Gastroesophageal sphincter (tissue), 4 donors: ENCODE measurements around the gene BRMS1. TPM values are rescaled to one million over a fixed set of nuclear protein-coding genes. Genes with fewer than 3 reads are reported as not detected.

ENCODE experiments used
- ATAC-seq: fragments of 150-250 bp; one replicate; pipeline ENCODE4 v1.9.1; 2016; ENCODE audit warnings: mild to moderate bottlenecking, moderate library complexity
- H3K27ac ChIP-seq, 4 donors: fragments of 200-600 bp; sonication (generic) in 3 of 4; 1 replicate in 3 of 4; 2 replicates in 1 of 4; pipeline ENCODE4 v1.5.1; 2016 to 2019
- H3K27me3 ChIP-seq: fragments of 200-600 bp; sonication (generic); one replicate; pipeline ENCODE4 v1.5.1; 2019
- H3K36me3 ChIP-seq, 2 donors: fragments of 200-600 bp; sonication (generic); one replicate each; pipeline ENCODE4 v1.5.1; 2019; ENCODE audit warnings: control low read depth in 1 of 2
- H3K4me1 ChIP-seq, 3 donors: fragments of 200-600 bp; sonication (generic); 1 replicate in 2 of 3; 2 replicates in 1 of 3; pipeline ENCODE4 v1.5.1; 2016 to 2019; ENCODE audit warnings: control low read depth in 2 of 3
- H3K4me3 ChIP-seq, 2 donors: fragments of 200-600 bp; sonication (generic); one replicate each; pipeline ENCODE4 v1.5.1; 2019; ENCODE audit warnings: mild to moderate bottlenecking in 1 of 2, moderate library complexity in 1 of 2
- H3K9me3 ChIP-seq, 3 donors: fragments of 200-600 bp; sonication (generic); one replicate each; pipeline ENCODE4 v1.5.1; 2017 to 2019; ENCODE audit warnings: control low read depth in 2 of 3
- CTCF ChIP-seq, 4 experiments: fragments of 200-600 bp in 2 of 4; fragments of 450-650 bp in 2 of 4; sonication (generic) in 1 of 4; IDR thresholded peaks; one replicate each; pipeline ENCODE4 v1.5.1; 2017 to 2019; ENCODE audit warnings: antibody characterized with exemption in 4 of 4, mild to moderate bottlenecking in 2 of 4, moderate library complexity in 2 of 4
- EP300 ChIP-seq: sonication (generic); formaldehyde crosslinking; IDR thresholded peaks from one replicate; pipeline ENCODE4 v1.6.1; 2017; ENCODE audit warnings: antibody characterized with exemption, mild to moderate bottlenecking
- POLR2A ChIP-seq, 2 donors: fragments of 450-650 bp; IDR thresholded peaks; one replicate each; pipeline ENCODE4 v1.6.1; 2017; ENCODE audit warnings: antibody characterized with exemption in 2 of 2, mild to moderate bottlenecking in 2 of 2, moderate library complexity in 1 of 2
- POLR2AphosphoS5 ChIP-seq: sonication (generic); formaldehyde crosslinking; IDR thresholded peaks from one replicate; pipeline ENCODE4 v1.6.1; 2017; ENCODE audit warnings: antibody characterized with exemption
- WGBS, 2 donors: methylation state at CpG; one replicate each; pipeline ENCODE4 v1.1.5; 2018; ENCODE audit warnings: low coverage in 1 of 2; 5-methylcytosine and 5-hydroxymethylcytosine counted together
- total RNA-seq, 4 donors: library from RNA; depleted of rRNA; stranded (reverse); fragments of >200 nt; gene quantifications; one replicate each; pipeline ENCODE4 v1.1.0, GENCODE V29; 2016

Gene BRMS1
- total RNA-seq, 4 donors from 2014 or later = 26.6 to 44.2 (median 35.5) TPM

- Histone ChIP-seq H3K27ac (peak overlapping the region in 3 of 4 donors; percentile 65 to 84 (median 83)), H3K4me1 (peaks cover 0 to 43% (median 30%) of the 10 kb centered on the region in 3 donors), H3K4me3 (no peak overlapping the region), H3K27me3 (no peaks in the 10 kb centered on the region), H3K36me3 (no peaks in the 10 kb centered on the region), H3K9me3 (no peaks in the 10 kb centered on the region)
- WGBS, 2 donors = 50 to 100% methylated on average over 1 of the region's 8 CpGs
- TF ChIP-seq CTCF (IDR thresholded peaks at IDR 0.05) (no peak), POLR2AphosphoS5 (no peak), EP300 (no peak), POLR2A (IDR thresholded peaks at IDR 0.05) (no peak)
- no peak for ATAC-seq
Observed at GRCh38 chr11:66325263-66325671, 19.6 kb downstream of the BRMS1 start.

GRCh38 chr11:66324664-66325063, 20.2 kb downstream of the BRMS1 start:
- ATAC-seq = no peak
- Histone ChIP-seq H3K4me1 (peaks cover 0 to 43% (median 30%) of the 10 kb centered on the region in 3 donors), H3K36me3 (no peaks in the 10 kb centered on the region), H3K27me3 (no peaks in the 10 kb centered on the region), H3K27ac (peak overlapping the region in 1 of 4 donors; percentile 83), H3K4me3 (no peak overlapping the region), H3K9me3 (no peaks in the 10 kb centered on the region)
- WGBS, 2 donors = 73% methylated on average over 9 of the region's 10 CpGs; no CpG with 5 or more reads in 1 of the 2 donors
- TF ChIP-seq CTCF (IDR thresholded peaks at IDR 0.05) = no peak
- no peak for TF ChIP-seq EP300
- no peak for TF ChIP-seq POLR2A (IDR thresholded peaks at IDR 0.05)
- no peak for TF ChIP-seq POLR2AphosphoS5

- Histone ChIP-seq H3K4me3 (no peak overlapping the region), H3K9me3 (no peaks in the 10 kb centered on the region), H3K27ac (no peak overlapping the region), H3K4me1 (peaks cover 0 to 44% (median 29%) of the 10 kb centered on the region in 3 donors), H3K36me3 (no peaks in the 10 kb centered on the region), H3K27me3 (no peaks in the 10 kb centered on the region)
- TF ChIP-seq CTCF (IDR thresholded peaks at IDR 0.05) = no peak
- TF ChIP-seq EP300 = no peak
- no peak for TF ChIP-seq POLR2A (IDR thresholded peaks at IDR 0.05)
- TF ChIP-seq POLR2AphosphoS5 = no peak
- 87 to 90% methylated on average over 1 of the region's 1 CpG for WGBS, 2 donors
- no peak for ATAC-seq
Observed at GRCh38 chr11:66323684-66324083, 21.2 kb downstream of the BRMS1 start.

GRCh38 chr11:66322732-66323427, 22.0 kb downstream of the BRMS1 start:
- ATAC-seq = peak; percentile 78
- Histone ChIP-seq H3K4me3 (no peak overlapping the region), H3K27ac (peak overlapping the region in 2 of 4 donors; percentile 43 to 58)

More at GRCh38 chr11:66322732-66323427, 22.0 kb downstream of the BRMS1 start:
- 64 to 73% methylated on average over 6 of the region's 11 CpGs for WGBS, 2 donors
- H3K27me3 ChIP-seq = no peaks in the 10 kb centered on the region
- no peaks in the 10 kb centered on the region for H3K36me3 ChIP-seq
- TF ChIP-seq POLR2A (IDR thresholded peaks at IDR 0.05) (no peak), CTCF (IDR thresholded peaks at IDR 0.05) (no peak), EP300 (no peak), POLR2AphosphoS5 (no peak)
- H3K4me1 ChIP-seq = peaks cover 0 to 44% (median 28%) of the 10 kb centered on the region in 3 donors
- no peaks in the 10 kb centered on the region for H3K9me3 ChIP-seq
